ENCODE results near the gene EFNA1.

EFNA1 gene

GRCh38 chr1:155183775-155184221, 56.1 kb downstream of the EFNA1 start:
- H3K9me3 ChIP-seq (ENCODE audit: control insufficient read depth, insufficient read depth, low read length): no peaks in the 10 kb centered on the region
- H3K4me3 ChIP-seq (ENCODE audit: low read length): no peak overlapping the region
- no peaks in the 10 kb centered on the region for H3K27me3 ChIP-seq (ENCODE audit: control insufficient read depth, insufficient read depth, low read length)
- peaks cover 9% of the 10 kb centered on the region; the same call in 1 of the 2 replicates for H3K4me1 ChIP-seq (ENCODE audit: control insufficient read depth, insufficient read depth, low read length)
- peaks cover 16% of the 10 kb centered on the region for H3K36me3 ChIP-seq (ENCODE audit: control insufficient read depth, insufficient read depth, low read length)
- no peak overlapping the region for H3K27ac ChIP-seq (ENCODE audit: low read length)
- no peak for DNase-seq (ENCODE audit: low read depth, low spot score)
- no CpG with 5 or more reads among the region's 20 CpGs for WGBS (ENCODE audit: insufficient coverage, insufficient read length)

GRCh38 chr1:155184351-155184811, 56.7 kb downstream of the EFNA1 start:
- Histone ChIP-seq H3K4me1 (ENCODE audit: control insufficient read depth, insufficient read depth, low read length) (peaks cover 9% of the 10 kb centered on the region; the same call in 1 of the 2 replicates), H3K9me3 (ENCODE audit: control insufficient read depth, insufficient read depth, low read length) (no peaks in the 10 kb centered on the region), H3K27ac (ENCODE audit: low read length) (no peak overlapping the region), H3K36me3 (ENCODE audit: control insufficient read depth, insufficient read depth, low read length) (peaks cover 11% of the 10 kb centered on the region), H3K27me3 (ENCODE audit: control insufficient read depth, insufficient read depth, low read length) (no peaks in the 10 kb centered on the region), H3K4me3 (ENCODE audit: low read length) (no peak overlapping the region)
- no CpG with 5 or more reads among the region's 4 CpGs for WGBS (ENCODE audit: insufficient coverage, insufficient read length)
- no peak for DNase-seq (ENCODE audit: low read depth, low spot score)

Data from iPS DF 6.9 (cell line).